RWPE2 (cell line): ENCODE measurements around the gene CENPF.

Experiments used
- ATAC-seq: fragments of 200-7000 bp; cut with Tn5 transposase; 3 replicates; pipeline ENCODE4 v1.9.1; 2021; ENCODE audit warnings: low read depth
- DNase-seq: peaks from one replicate; pipeline ENCODE4 v3.0.0-alpha.2; 2020; ENCODE audit warnings: low spot score
- H3K27ac ChIP-seq: fragments of 450-650 bp; 2 replicates; pipeline ENCODE4 v1.5.1; 2017; ENCODE audit warnings: mild to moderate bottlenecking; ENCODE audit not compliant: poor library complexity, severe bottlenecking
- H3K27me3 ChIP-seq: fragments of 250-450 bp; sonication (Bioruptor Pico); 2 replicates; pipeline ENCODE4 v1.5.1; 2021; ENCODE audit warnings: mild to moderate bottlenecking, moderate library complexity; ENCODE audit not compliant: insufficient read depth, poor library complexity, severe bottlenecking
- H3K36me3 ChIP-seq: fragments of 250-450 bp; sonication (Bioruptor Pico); 2 replicates; pipeline ENCODE4 v1.5.1; 2020; ENCODE audit warnings: low read depth, mild to moderate bottlenecking, moderate library complexity
- H3K4me1 ChIP-seq: fragments of 250-450 bp; sonication (Bioruptor Pico); 2 replicates; pipeline ENCODE4 v1.5.1; 2021; ENCODE audit warnings: mild to moderate bottlenecking, moderate library complexity; ENCODE audit not compliant: insufficient read depth, poor library complexity, severe bottlenecking
- H3K4me3 ChIP-seq: fragments of 250-450 bp; sonication (Bioruptor Pico); 2 replicates; pipeline ENCODE4 v1.5.1; 2021; ENCODE audit warnings: mild to moderate bottlenecking, moderate library complexity; ENCODE audit not compliant: severe bottlenecking
- H3K9me3 ChIP-seq: fragments of 250-450 bp; sonication (Bioruptor Pico); 2 replicates; pipeline ENCODE4 v1.5.1; 2021; ENCODE audit warnings: mild to moderate bottlenecking, moderate library complexity; ENCODE audit not compliant: severe bottlenecking
- CTCF ChIP-seq: fragments of 450-650 bp; IDR thresholded peaks from one replicate; pipeline ENCODE4 v1.5.1; 2017; ENCODE audit warnings: mild to moderate bottlenecking, moderate library complexity; ENCODE audit not compliant: poor library complexity, severe bottlenecking

CENPF gene

GRCh38 chr1:214698559-214698958, 95.6 kb downstream of the CENPF start:
- no peak for TF ChIP-seq CTCF
- H3K4me3 ChIP-seq = no peak overlapping the region
- no peaks in the 10 kb centered on the region for H3K4me1 ChIP-seq
- ATAC-seq (no peak), DNase-seq (no peak)
- no peaks in the 10 kb centered on the region for H3K36me3 ChIP-seq
- H3K9me3 ChIP-seq = no peaks in the 10 kb centered on the region
- H3K27ac ChIP-seq = no peak overlapping the region
- no peaks in the 10 kb centered on the region for H3K27me3 ChIP-seq

GRCh38 chr1:214700437-214700836, 97.4 kb downstream of the CENPF start:
- ATAC-seq (no peak), DNase-seq (no peak)
- Histone ChIP-seq H3K36me3 (no peaks in the 10 kb centered on the region), H3K4me3 (no peak overlapping the region), H3K27ac (no peak overlapping the region), H3K9me3 (no peaks in the 10 kb centered on the region), H3K27me3 (no peaks in the 10 kb centered on the region), H3K4me1 (no peaks in the 10 kb centered on the region)
- TF ChIP-seq CTCF = no peak

GRCh38 chr1:214702556-214702955, 99.6 kb downstream of the CENPF start:
- DNase-seq (no peak), ATAC-seq (no peak)
- no peak overlapping the region for H3K27ac ChIP-seq
- no peaks in the 10 kb centered on the region for H3K4me1 ChIP-seq
- no peak overlapping the region for H3K4me3 ChIP-seq
- H3K36me3 ChIP-seq = no peaks in the 10 kb centered on the region
- TF ChIP-seq CTCF = no peak
- H3K27me3 ChIP-seq = no peaks in the 10 kb centered on the region
- no peaks in the 10 kb centered on the region for H3K9me3 ChIP-seq

- ATAC-seq = no peak
- Histone ChIP-seq H3K9me3 (no peaks in the 10 kb centered on the region), H3K36me3 (no peaks in the 10 kb centered on the region), H3K4me3 (no peak overlapping the region), H3K27me3 (no peaks in the 10 kb centered on the region), H3K27ac (no peak overlapping the region), H3K4me1 (no peaks in the 10 kb centered on the region)
- DNase-seq = no peak
- no peak for TF ChIP-seq CTCF
These were observed 104.5 kb downstream of the CENPF start for GRCh38 chr1:214707306-214708087.

- Histone ChIP-seq H3K4me3 (no peak overlapping the region), H3K9me3 (no peaks in the 10 kb centered on the region)
- no peak for DNase-seq
These were observed 105.4 kb downstream of the CENPF start for GRCh38 chr1:214708321-214708955.

More at GRCh38 chr1:214708321-214708955, 105.4 kb downstream of the CENPF start:
- ATAC-seq = no peak
- H3K27me3 ChIP-seq = no peaks in the 10 kb centered on the region
- H3K27ac ChIP-seq = no peak overlapping the region
- TF ChIP-seq CTCF = no peak
- no peaks in the 10 kb centered on the region for H3K4me1 ChIP-seq
- H3K36me3 ChIP-seq = no peaks in the 10 kb centered on the region
